K562 (cell line): ENCODE data around the gene OR9Q1. TPM values are rescaled to one million over a fixed set of nuclear protein-coding genes. Genes with fewer than 3 reads are reported as not detected.

Experiments
- ATAC-seq: fragments of 200-7000 bp; cut with Tn5 transposase; 3 replicates; pipeline ENCODE4 v1.9.1; 2020; ENCODE audit warnings: moderate library complexity
- BruUV-seq: library from RNA; stranded (reverse); fragments of 400-500 nt; replicated peaks from 2 replicates; lab custom pipeline; 2021; lab: Mats Ljungman, UMichigan
- CTCF ChIA-PET: fragments of 300-600 bp; formaldehyde crosslinking; extraction: SDS; loops from one replicate; lab custom pipeline; 2021; ENCODE audit warnings: low intra/inter-chr PET ratio; lab: Yijun Ruan, JAX
- POLR2A ChIA-PET: fragments of 300-600, 350-650 bp; sonication (Branson Sonifier 250); formaldehyde crosslinking; extraction: SDS; loops from one replicate; lab custom pipeline; 2021; ENCODE audit warnings: antibody characterized with exemption, inconsistent platforms; lab: Yijun Ruan, JAX
- DNase-seq, 4 experiments: peaks; one replicate each; pipeline versions ENCODE4 v3.0.0 to v3.0.0-alpha.2; 2011 to 2018; ENCODE audit warnings: low spot score in 3 of 4, mixed read lengths in 3 of 4; ENCODE audit errors: extremely low read depth in 1 of 4
- FAIRE-seq: peaks from 2 replicates; lab custom pipeline; 2011; peaks lifted over from hg19 to GRCh38; lab: Jason Lieb, UNC
- H2AFZ ChIP-seq: 2 replicates; pipeline ENCODE4 v1.6.0; 2011; ENCODE audit warnings: low read depth, low read length, control low read depth, inconsistent platforms
- H3K27ac ChIP-seq: fragments of 200-600 bp; 3 replicates; pipeline ENCODE4 v1.8.0; 2011; ENCODE audit warnings: low read depth, mild to moderate bottlenecking, control low read depth, inconsistent platforms, low read length, moderate library complexity, mixed read lengths; ENCODE audit errors: extremely low read depth
- H3K27me3 ChIP-seq, 2 experiments: fragments of 300-600 bp in 1 of 2; 2 replicates in 1 of 2; 3 replicates in 1 of 2; pipeline versions ENCODE4 v1.6.0 to v1.8.0; 2011; ENCODE audit warnings: inconsistent platforms in 2 of 2, low read length in 2 of 2, mild to moderate bottlenecking in 1 of 2, mixed read lengths in 1 of 2, moderate library complexity in 1 of 2; ENCODE audit not compliant: control insufficient read depth in 2 of 2, insufficient read depth in 2 of 2
- H3K36me3 ChIP-seq: fragments of 300-600 bp; 3 replicates; pipeline ENCODE4 v1.8.0; 2011; ENCODE audit warnings: mild to moderate bottlenecking, low read length, inconsistent platforms; ENCODE audit not compliant: control insufficient read depth, insufficient read depth
- H3K4me1 ChIP-seq, 2 experiments: fragments of 200-600 bp in 1 of 2; replicated peaks in 1 of 2; 2 replicates in 1 of 2; 3 replicates in 1 of 2; pipeline versions ENCODE4 v1.5.1 to v1.8.0; 2011; ENCODE audit warnings: inconsistent platforms in 2 of 2, low read length in 2 of 2, mild to moderate bottlenecking in 1 of 2, mixed read lengths in 1 of 2, moderate library complexity in 1 of 2; ENCODE audit not compliant: control insufficient read depth in 2 of 2, insufficient read depth in 2 of 2
- H3K4me2 ChIP-seq: 2 replicates; pipeline ENCODE4 v1.6.1; 2011; ENCODE audit warnings: low read length, control low read depth, inconsistent platforms, mixed read lengths; ENCODE audit not compliant: insufficient read depth
- H3K4me3 ChIP-seq: fragments of 200-600 bp; sonication (generic), shearing (Covaris generic); 2 replicates; pipeline ENCODE4 v1.5.1; 2016; ENCODE audit warnings: control low read depth, inconsistent platforms
- H3K79me2 ChIP-seq: fragments of 200-600 bp; 3 replicates; pipeline ENCODE4 v1.8.0; 2011; ENCODE audit warnings: low read length, inconsistent platforms; ENCODE audit not compliant: control insufficient read depth, insufficient read depth
- H3K9ac ChIP-seq, 2 experiments: 2 replicates each; pipeline versions ENCODE4 v1.6.0 to v1.6.1; 2011; ENCODE audit warnings: low read depth in 2 of 2, low read length in 2 of 2, control low read depth in 1 of 2, inconsistent platforms in 1 of 2, mild to moderate bottlenecking in 1 of 2, mixed read lengths in 1 of 2; ENCODE audit not compliant: insufficient read depth in 1 of 2
- H3K9me1 ChIP-seq: one replicate; pipeline ENCODE4 v1.6.0; 2011; ENCODE audit warnings: inconsistent platforms, mild to moderate bottlenecking, low read length, moderate library complexity; ENCODE audit not compliant: control insufficient read depth, insufficient read depth
- H3K9me3 ChIP-seq: replicated peaks from 2 replicates; pipeline ENCODE4 v1.5.1; 2011; ENCODE audit warnings: low read depth, low read length, inconsistent platforms; ENCODE audit not compliant: control insufficient read depth, insufficient read depth
- H4K20me1 ChIP-seq: replicated peaks from 2 replicates; pipeline ENCODE4 v1.6.1; 2011; ENCODE audit warnings: low read length, inconsistent platforms, mixed read lengths; ENCODE audit not compliant: control insufficient read depth, insufficient read depth
- BRD9 ChIP-seq: fragments of 450-650 bp; IDR thresholded peaks from 2 replicates; pipeline ENCODE4 v1.6.1; 2018; ENCODE audit warnings: low read depth; ENCODE audit not compliant: partially characterized antibody
- CBFB ChIP-seq: sonication (generic); formaldehyde crosslinking; IDR thresholded peaks from 2 replicates; pipeline ENCODE4 v1.4.0; 2020; ENCODE audit warnings: mild to moderate bottlenecking, missing genetic modification reagents
- EP400 ChIP-seq: fragments of 450-650 bp; IDR thresholded peaks from 2 replicates; pipeline ENCODE4 v1.6.1; 2017; ENCODE audit warnings: antibody characterized with exemption, mild to moderate bottlenecking, moderate library complexity
- ESRRA ChIP-seq: fragments of 450-650 bp; IDR thresholded peaks from 2 replicates; pipeline ENCODE4 v1.6.1; 2014; ENCODE audit warnings: low read depth, mild to moderate bottlenecking, moderate library complexity, borderline replicate concordance
- FOXK2 ChIP-seq, 2 experiments: fragments of 450-650 bp; IDR thresholded peaks in 1 of 2; conservative IDR thresholded peaks in 1 of 2; 2 replicates each; pipeline ENCODE4 v1.6.1; 2016; ENCODE audit warnings: low read depth in 2 of 2, mild to moderate bottlenecking in 1 of 2
- FOXM1 ChIP-seq, 2 experiments: fragments of 450-650 bp in 1 of 2; sonication (generic) in 1 of 2; formaldehyde crosslinking in 1 of 2; IDR thresholded peaks; 2 replicates each; pipeline versions ENCODE4 v1.6.1 to v1.9.0; 2017 to 2022; ENCODE audit warnings: low read depth in 2 of 2, mild to moderate bottlenecking in 2 of 2, missing genetic modification reagents in 1 of 2, moderate library complexity in 1 of 2
- HEY1 ChIP-seq: fragments of 250-450 bp; sonication (Bioruptor Pico); IDR thresholded peaks from 2 replicates; pipeline ENCODE4 v1.5.0; 2020; ENCODE audit warnings: mild to moderate bottlenecking, moderate library complexity, borderline replicate concordance
- KDM2B ChIP-seq: fragments of 250-450 bp; sonication (Bioruptor Pico); IDR thresholded peaks from 2 replicates; pipeline ENCODE4 v1.8.0; 2021; ENCODE audit warnings: mild to moderate bottlenecking, moderate library complexity
- MTA1 ChIP-seq: fragments of 450-650 bp; IDR thresholded peaks from 2 replicates; pipeline ENCODE4 v1.6.1; 2017; ENCODE audit warnings: borderline replicate concordance
- PHF8 ChIP-seq: fragments of 200-600 bp; sonication (generic); IDR thresholded peaks from 2 replicates; pipeline ENCODE4 v1.6.1; 2012; ENCODE audit warnings: mixed run types, mild to moderate bottlenecking, inconsistent platforms, low read length, moderate library complexity, borderline replicate concordance
- SMC3 ChIP-seq: conservative IDR thresholded peaks from 2 replicates; pipeline ENCODE4 v1.6.1; 2011; ENCODE audit warnings: low read depth, low read length, improper control_type of control experiment; ENCODE audit not compliant: insufficient read depth
- SRSF7 ChIP-seq: fragments of 200-400 bp; formaldehyde crosslinking; optimal IDR thresholded peaks from 2 replicates; pipeline ENCODE3; 2017; ENCODE audit warnings: mild to moderate bottlenecking, low read depth, low read length
- ZNF12 ChIP-seq: sonication (generic); formaldehyde crosslinking; IDR thresholded peaks from 2 replicates; pipeline ENCODE4 v1.4.0; 2020; ENCODE audit warnings: mild to moderate bottlenecking, missing genetic modification reagents
- ZNF354B ChIP-seq: fragments of 250-450 bp; sonication (Bioruptor Pico); IDR thresholded peaks from 2 replicates; pipeline ENCODE4 v1.4.0; 2020
- WGBS: fragments of 100-300 bp; shearing (Covaris generic); methylation state at CpG from one replicate; pipeline ENCODE4 v1.1.6; 2016; ENCODE audit warnings: low coverage, mixed read lengths; ENCODE audit not compliant: insufficient coverage; ENCODE audit errors: missing lambda C conversion rate; 5-methylcytosine and 5-hydroxymethylcytosine counted together
- in situ Hi-C: fragments of 300-500 bp; cut with MboI; formaldehyde crosslinking; loops from 4 replicates; pipeline ENCODE4 v1.15.0; 2018; ENCODE audit warnings: inconsistent platforms, mixed read lengths
- intact Hi-C: fragments of 100-400 bp; cut with micrococcal nuclease; formaldehyde crosslinking; loops from 2 replicates; pipeline ENCODE4 v1.14.2; 2022
- polyA plus RNA-seq, 8 experiments: library from polyadenylated mRNA; depleted of rRNA in 4 of 8; stranded (reverse) in 5 of 8; unstranded in 3 of 8; fragments of >200 nt; fragmentation: Nextera tagmentation in 2 of 8; fragmentation: Illumina TruSeq in 1 of 8; extraction: Ambion mirVana in 2 of 8; extraction: Trizol in 1 of 8; gene quantifications; 2 replicates each; pipeline versions ENCODE4 v1.2.1 to v1.2.3, GENCODE V29; 2011 to 2014; ENCODE audit warnings: inconsistent platforms in 1 of 8, missing spikeins in 1 of 8
- total RNA-seq, 7 experiments: library from RNA; depleted of rRNA in 6 of 7; stranded (reverse); fragments of >200 nt in 6 of 7; fragmentation: Illumina TruSeq in 2 of 7; extraction: Trizol in 2 of 7; gene quantifications; 2 replicates each; pipeline versions ENCODE4 v1.2.1 to v1.2.3, GENCODE V29; 2011 to 2021; ENCODE audit warnings: low replicate concordance in 1 of 7
- TF ChIP-seq, protein P1 (sequence below): fragments of 450-650 bp; IDR thresholded peaks from 2 replicates; pipeline ENCODE4 v1.6.1; 2016; ENCODE audit warnings: missing biosample characterization, missing genetic modification characterization
- TF ChIP-seq, protein P2 (sequence below): sonication (generic); formaldehyde crosslinking; IDR thresholded peaks from 2 replicates; pipeline ENCODE4 v1.8.1; 2023; ENCODE audit warnings: mild to moderate bottlenecking, missing genetic modification reagents
- TF ChIP-seq, protein P3 (sequence below): fragments of 450-650 bp; IDR thresholded peaks from 2 replicates; pipeline ENCODE4 v1.6.1; 2016; ENCODE audit warnings: mild to moderate bottlenecking

OR9Q1 gene
- total and polyA plus RNA-seq, 9 of the 15 experiments (the other 6 are each of a cell fraction or from before 2014, with no cell fraction given) = not detected

DNA sequence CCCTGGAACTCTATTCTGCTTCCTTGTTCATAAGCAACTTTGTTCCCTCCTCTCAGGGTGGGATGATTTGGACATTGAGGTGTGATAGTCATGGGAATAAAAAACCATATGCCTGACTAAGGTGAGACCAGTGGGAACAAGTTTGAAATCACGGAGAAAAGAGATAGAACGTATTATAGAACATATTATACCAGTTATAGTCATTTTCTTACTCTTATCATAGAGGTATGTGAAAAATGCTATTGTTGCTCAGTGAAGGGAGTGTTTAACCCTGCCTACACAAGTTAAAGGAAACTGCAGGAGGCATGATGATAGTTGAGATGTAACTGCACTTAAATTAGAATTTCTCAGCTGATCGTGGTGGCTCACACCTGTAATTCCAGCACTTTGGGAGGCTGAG, 22.6 kb downstream of the OR9Q1 start:
- BruUV-seq = no TSS peak
- Histone ChIP-seq H2AFZ (no peak overlapping the region), H3K4me2 (no peak overlapping the region), H3K79me2 (no peaks in the 10 kb centered on the region), H4K20me1 (no peaks in the 10 kb centered on the region), H3K4me3 (no peak overlapping the region), H3K27me3 (no peaks in the 10 kb centered on the region), H3K9me3 (no peaks in the 10 kb centered on the region), H3K9ac (no peak overlapping the region), H3K9me1 (no peaks in the 10 kb centered on the region), H3K27ac (no peak overlapping the region), H3K36me3 (no peaks in the 10 kb centered on the region), H3K4me1 (no peaks in the 10 kb centered on the region)
- no peak for DNase-seq
- intact Hi-C loops (no loop called here), in situ Hi-C loops (no loop called here)
- no peak for ATAC-seq
- 0% methylated on average over 3 of the region's 3 CpGs for WGBS
- no peak for FAIRE-seq
- CTCF ChIA-PET = no interaction called here
- POLR2A ChIA-PET = no interaction called here
- TF ChIP-seq, protein P1, sequence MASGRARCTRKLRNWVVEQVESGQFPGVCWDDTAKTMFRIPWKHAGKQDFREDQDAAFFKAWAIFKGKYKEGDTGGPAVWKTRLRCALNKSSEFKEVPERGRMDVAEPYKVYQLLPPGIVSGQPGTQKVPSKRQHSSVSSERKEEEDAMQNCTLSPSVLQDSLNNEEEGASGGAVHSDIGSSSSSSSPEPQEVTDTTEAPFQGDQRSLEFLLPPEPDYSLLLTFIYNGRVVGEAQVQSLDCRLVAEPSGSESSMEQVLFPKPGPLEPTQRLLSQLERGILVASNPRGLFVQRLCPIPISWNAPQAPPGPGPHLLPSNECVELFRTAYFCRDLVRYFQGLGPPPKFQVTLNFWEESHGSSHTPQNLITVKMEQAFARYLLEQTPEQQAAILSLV (tag) = no peak
- TF ChIP-seq BRD9 (no peak), FOXK2 (conservative IDR thresholded peaks at IDR 0.05 in 1 of 2, IDR thresholded peaks at IDR 0.05 in 1 of 2; ENCODE audit: low read depth in 2 of 2) (no peak), CBFB (CRISPR knock-in tag) (no peak), EP400 (no peak), MTA1 (no peak), FOXM1 (IDR thresholded peaks at IDR 0.05; ENCODE audit: low read depth) (no peak), FOXM1 (CRISPR knock-in tag; IDR thresholded peaks at IDR 0.05; ENCODE audit: low read depth) (no peak), SMC3 (no peak), SRSF7 (no peak), PHF8 (no peak), ESRRA (no peak), KDM2B (CRISPR knock-in tag) (no peak), HEY1 (CRISPR knock-in tag) (no peak), ZNF354B (CRISPR knock-in tag) (no peak), ZNF12 (CRISPR knock-in tag) (no peak)
- TF ChIP-seq, protein P2, sequence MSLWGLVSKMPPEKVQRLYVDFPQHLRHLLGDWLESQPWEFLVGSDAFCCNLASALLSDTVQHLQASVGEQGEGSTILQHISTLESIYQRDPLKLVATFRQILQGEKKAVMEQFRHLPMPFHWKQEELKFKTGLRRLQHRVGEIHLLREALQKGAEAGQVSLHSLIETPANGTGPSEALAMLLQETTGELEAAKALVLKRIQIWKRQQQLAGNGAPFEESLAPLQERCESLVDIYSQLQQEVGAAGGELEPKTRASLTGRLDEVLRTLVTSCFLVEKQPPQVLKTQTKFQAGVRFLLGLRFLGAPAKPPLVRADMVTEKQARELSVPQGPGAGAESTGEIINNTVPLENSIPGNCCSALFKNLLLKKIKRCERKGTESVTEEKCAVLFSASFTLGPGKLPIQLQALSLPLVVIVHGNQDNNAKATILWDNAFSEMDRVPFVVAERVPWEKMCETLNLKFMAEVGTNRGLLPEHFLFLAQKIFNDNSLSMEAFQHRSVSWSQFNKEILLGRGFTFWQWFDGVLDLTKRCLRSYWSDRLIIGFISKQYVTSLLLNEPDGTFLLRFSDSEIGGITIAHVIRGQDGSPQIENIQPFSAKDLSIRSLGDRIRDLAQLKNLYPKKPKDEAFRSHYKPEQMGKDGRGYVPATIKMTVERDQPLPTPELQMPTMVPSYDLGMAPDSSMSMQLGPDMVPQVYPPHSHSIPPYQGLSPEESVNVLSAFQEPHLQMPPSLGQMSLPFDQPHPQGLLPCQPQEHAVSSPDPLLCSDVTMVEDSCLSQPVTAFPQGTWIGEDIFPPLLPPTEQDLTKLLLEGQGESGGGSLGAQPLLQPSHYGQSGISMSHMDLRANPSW (CRISPR knock-in tag) = no peak
- TF ChIP-seq, protein P3, sequence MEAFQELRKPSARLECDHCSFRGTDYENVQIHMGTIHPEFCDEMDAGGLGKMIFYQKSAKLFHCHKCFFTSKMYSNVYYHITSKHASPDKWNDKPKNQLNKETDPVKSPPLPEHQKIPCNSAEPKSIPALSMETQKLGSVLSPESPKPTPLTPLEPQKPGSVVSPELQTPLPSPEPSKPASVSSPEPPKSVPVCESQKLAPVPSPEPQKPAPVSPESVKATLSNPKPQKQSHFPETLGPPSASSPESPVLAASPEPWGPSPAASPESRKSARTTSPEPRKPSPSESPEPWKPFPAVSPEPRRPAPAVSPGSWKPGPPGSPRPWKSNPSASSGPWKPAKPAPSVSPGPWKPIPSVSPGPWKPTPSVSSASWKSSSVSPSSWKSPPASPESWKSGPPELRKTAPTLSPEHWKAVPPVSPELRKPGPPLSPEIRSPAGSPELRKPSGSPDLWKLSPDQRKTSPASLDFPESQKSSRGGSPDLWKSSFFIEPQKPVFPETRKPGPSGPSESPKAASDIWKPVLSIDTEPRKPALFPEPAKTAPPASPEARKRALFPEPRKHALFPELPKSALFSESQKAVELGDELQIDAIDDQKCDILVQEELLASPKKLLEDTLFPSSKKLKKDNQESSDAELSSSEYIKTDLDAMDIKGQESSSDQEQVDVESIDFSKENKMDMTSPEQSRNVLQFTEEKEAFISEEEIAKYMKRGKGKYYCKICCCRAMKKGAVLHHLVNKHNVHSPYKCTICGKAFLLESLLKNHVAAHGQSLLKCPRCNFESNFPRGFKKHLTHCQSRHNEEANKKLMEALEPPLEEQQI = no peak
